ENCODE measurements around the gene RANBP1.

Gene RANBP1

GRCh38 chr22:20171288-20172140 lies 55.6 kb downstream of the RANBP1 start:
- TF ChIP-seq CTCF (IDR thresholded peaks at IDR 0.05; ENCODE audit: unreplicated experiment in 3 of 3), result no peak
- H3K4me3 Mint-ChIP-seq, result no peak overlapping the region
- no peaks in the 10 kb centered on the region for H3K36me3 Mint-ChIP-seq (ENCODE audit: low read depth)
- no peak overlapping the region for H3K27ac Mint-ChIP-seq
- H3K27me3 Mint-ChIP-seq (ENCODE audit: low read depth), result peaks cover 3% of the 10 kb centered on the region
- H3K9me3 Mint-ChIP-seq, result no peaks in the 10 kb centered on the region
- H3K4me1 Mint-ChIP-seq, result no peaks in the 10 kb centered on the region

- no peak overlapping the region for H3K27ac Mint-ChIP-seq
- no peaks in the 10 kb centered on the region for H3K36me3 Mint-ChIP-seq (ENCODE audit: low read depth)
- no peaks in the 10 kb centered on the region for H3K9me3 Mint-ChIP-seq
- no peak for TF ChIP-seq CTCF (IDR thresholded peaks at IDR 0.05; ENCODE audit: unreplicated experiment in 3 of 3)
- H3K27me3 Mint-ChIP-seq (ENCODE audit: low read depth), result peaks cover 6% of the 10 kb centered on the region
- H3K4me3 Mint-ChIP-seq, result no peak overlapping the region
- peaks cover 3% of the 10 kb centered on the region for H3K4me1 Mint-ChIP-seq
Measured at GRCh38 chr22:20172141-20172613, 56.3 kb downstream of the RANBP1 start.

DNA sequence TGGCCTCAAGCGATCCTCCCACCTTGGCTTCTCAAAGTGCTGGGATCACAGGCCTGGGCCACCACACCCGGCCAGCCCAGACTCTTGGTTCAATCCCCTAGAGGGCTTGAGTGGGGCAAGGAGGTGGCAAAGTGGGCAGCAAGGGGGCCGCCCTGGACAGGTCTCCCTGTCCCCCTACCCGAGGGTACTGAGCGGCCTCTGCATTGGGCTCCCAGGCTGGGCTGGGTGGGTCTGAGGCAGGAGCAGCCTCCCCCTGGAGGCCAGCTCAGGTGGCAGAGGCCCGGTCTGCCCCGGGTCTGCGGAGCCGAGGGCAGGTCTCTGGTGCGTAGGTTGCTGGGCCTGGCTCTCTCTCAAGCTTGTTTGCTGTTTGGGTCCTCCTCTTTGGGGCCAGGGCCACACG lies 57.3 kb downstream of the RANBP1 start:
- H3K4me3 Mint-ChIP-seq, result no peak overlapping the region
- no peak for TF ChIP-seq CTCF (IDR thresholded peaks at IDR 0.05; ENCODE audit: unreplicated experiment in 3 of 3)
- peaks cover 5% of the 10 kb centered on the region for H3K4me1 Mint-ChIP-seq
- H3K27me3 Mint-ChIP-seq (ENCODE audit: low read depth), result peaks cover 10% of the 10 kb centered on the region
- no peaks in the 10 kb centered on the region for H3K9me3 Mint-ChIP-seq
- H3K36me3 Mint-ChIP-seq (ENCODE audit: low read depth), result no peaks in the 10 kb centered on the region
- peak overlapping the region in 2 of 3 experiments; percentile 51 to 54 for H3K27ac Mint-ChIP-seq

- no peak for TF ChIP-seq CTCF (IDR thresholded peaks at IDR 0.05; ENCODE audit: unreplicated experiment in 3 of 3)
- Mint-ChIP-seq H3K27me3 (ENCODE audit: low read depth) (peaks cover 10% of the 10 kb centered on the region), H3K4me1 (peaks cover 5% of the 10 kb centered on the region), H3K27ac (peak overlapping the region in 2 of 3 experiments; percentile 51 to 54), H3K9me3 (no peaks in the 10 kb centered on the region), H3K36me3 (ENCODE audit: low read depth) (no peaks in the 10 kb centered on the region), H3K4me3 (no peak overlapping the region)
Measured at GRCh38 chr22:20173772-20174171, 57.9 kb downstream of the RANBP1 start.

DNA sequence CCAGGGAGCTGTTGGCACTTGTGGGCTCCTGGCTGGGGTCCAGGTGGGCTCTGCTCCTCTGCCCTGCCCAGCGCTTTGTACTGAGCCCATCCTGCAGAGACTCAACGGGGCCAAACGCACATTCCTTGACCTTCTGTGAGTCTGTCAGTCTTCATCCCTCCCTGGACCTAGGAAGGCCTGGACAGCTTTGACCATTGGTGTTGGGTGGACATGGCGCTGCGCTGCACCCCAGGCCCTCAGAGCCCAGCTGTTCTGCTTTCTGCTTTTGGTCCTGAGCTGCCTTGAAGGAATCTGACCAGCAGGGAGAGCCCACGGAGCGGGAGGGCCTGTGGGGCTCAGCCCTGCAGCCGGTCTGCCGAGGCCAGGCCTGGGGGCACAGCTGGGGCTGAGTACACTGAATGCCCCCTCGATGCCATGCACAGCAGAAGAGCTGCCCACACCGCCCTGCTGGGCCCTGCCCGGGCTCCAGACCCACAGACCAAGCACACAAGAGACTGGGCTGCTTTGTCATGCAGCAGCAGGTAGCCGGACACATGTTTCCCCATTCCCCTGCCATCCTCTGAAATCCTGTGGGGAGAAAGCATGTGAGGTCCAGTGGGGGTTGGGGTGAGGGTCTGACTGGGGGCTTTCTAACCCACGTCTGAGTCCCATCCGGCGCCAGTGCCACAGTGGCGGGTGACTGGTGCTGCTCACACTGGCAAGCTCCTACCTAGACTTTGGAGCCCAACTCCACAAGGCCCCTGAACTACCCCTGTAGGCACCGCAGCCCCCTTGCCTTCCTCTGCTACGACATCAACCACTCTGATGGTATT lies 59.1 kb downstream of the RANBP1 start:
- H3K9me3 Mint-ChIP-seq, result no peaks in the 10 kb centered on the region

More for the DNA sequence above, 59.1 kb downstream of the RANBP1 start:
- Mint-ChIP-seq H3K27me3 (ENCODE audit: low read depth) (peaks cover 10% of the 10 kb centered on the region), H3K4me1 (peaks cover 5% of the 10 kb centered on the region), H3K4me3 (no peak overlapping the region), H3K36me3 (ENCODE audit: low read depth) (no peaks in the 10 kb centered on the region), H3K27ac (no peak overlapping the region)
- peak in 1 of 3 experiments; percentile 25 for TF ChIP-seq CTCF (IDR thresholded peaks at IDR 0.05; ENCODE audit: unreplicated experiment in 3 of 3)

Measured in nephron (organoid).